Neural progenitor cell (in vitro differentiated cells): ENCODE data around the gene PON1. TPM values are rescaled to one million over a fixed set of nuclear protein-coding genes. Genes with fewer than 3 reads are reported as not detected.

Experiments used
- DNase-seq: peaks from one replicate; pipeline ENCODE4 v3.0.0-alpha.2; 2016; ENCODE audit warnings: low spot score
- H2AFZ ChIP-seq: fragments of 200-600 bp; sonication (generic); replicated peaks from 2 replicates; pipeline ENCODE4 v1.6.1; 2016; ENCODE audit warnings: antibody characterized with exemption
- H3F3A ChIP-seq: fragments of 200-600 bp; sonication (generic); 2 replicates; pipeline ENCODE4 v1.6.1; 2016; ENCODE audit warnings: antibody characterized with exemption, low read depth
- H3K27ac ChIP-seq: fragments of 200-600 bp; sonication (generic); 2 replicates; pipeline ENCODE4 v1.5.1; 2016; ENCODE audit warnings: mild to moderate bottlenecking
- H3K27me3 ChIP-seq: fragments of 200-600 bp; sonication (generic); 2 replicates; pipeline ENCODE4 v1.6.1; 2016; ENCODE audit warnings: mild to moderate bottlenecking, moderate library complexity
- H3K36me3 ChIP-seq: fragments of 200-600 bp; sonication (generic); 2 replicates; pipeline ENCODE4 v1.5.1; 2016
- H3K4me1 ChIP-seq: fragments of 200-600 bp; sonication (generic); 2 replicates; pipeline ENCODE4 v1.6.1; 2016; ENCODE audit warnings: mixed run types
- H3K4me2 ChIP-seq: fragments of 200-600 bp; sonication (generic); 2 replicates; pipeline ENCODE4 v1.6.1; 2016
- H3K4me3 ChIP-seq: fragments of 200-600 bp; sonication (generic); 2 replicates; pipeline ENCODE4 v1.5.1; 2016
- H3K79me2 ChIP-seq: fragments of 200-600 bp; sonication (generic); 2 replicates; pipeline ENCODE4 v1.6.1; 2016; ENCODE audit warnings: low read depth
- H3K9ac ChIP-seq: fragments of 200-600 bp; sonication (generic); 2 replicates; pipeline ENCODE4 v1.6.1; 2016
- H3K9me3 ChIP-seq: fragments of 200-600 bp; sonication (generic); 2 replicates; pipeline ENCODE4 v1.5.1; 2016; ENCODE audit warnings: low read depth
- H4K20me1 ChIP-seq: fragments of 200-600 bp; sonication (generic); 2 replicates; pipeline ENCODE4 v1.6.1; 2016; ENCODE audit warnings: low read depth
- H3K27ac Mint-ChIP-seq: 3 replicates; pipeline ENCODE4 v1.8.0; 2021; ENCODE audit warnings: mixed read lengths
- H3K27me3 Mint-ChIP-seq: 2 replicates; pipeline ENCODE4 v1.8.0; 2022; ENCODE audit warnings: low read depth, mild to moderate bottlenecking, inconsistent platforms, moderate library complexity, mixed read lengths; ENCODE audit not compliant: insufficient read depth
- H3K36me3 Mint-ChIP-seq: 3 replicates; pipeline ENCODE4 v1.8.0; 2021; ENCODE audit warnings: mixed read lengths
- H3K4me1 Mint-ChIP-seq: 3 replicates; pipeline ENCODE4 v1.8.0; 2021; ENCODE audit warnings: mixed read lengths
- H3K4me3 Mint-ChIP-seq: 3 replicates; pipeline ENCODE4 v1.8.0; 2021; ENCODE audit warnings: mild to moderate bottlenecking, moderate library complexity, mixed read lengths
- H3K9me3 Mint-ChIP-seq: 3 replicates; pipeline ENCODE4 v1.8.0; 2020; ENCODE audit warnings: mixed read lengths
- CTCF ChIP-seq: fragments of 200-600 bp; sonication (generic); IDR thresholded peaks from 2 replicates; pipeline ENCODE4 v1.5.1; 2017; ENCODE audit warnings: antibody characterized with exemption, mild to moderate bottlenecking
- EZH2 ChIP-seq: fragments of 200-600 bp; sonication (generic); IDR thresholded peaks from 2 replicates; pipeline ENCODE4 v1.6.1; 2017; ENCODE audit warnings: antibody characterized with exemption, mild to moderate bottlenecking, moderate library complexity
- EZH2phosphoT487 ChIP-seq: fragments of 200-600 bp; sonication (generic); IDR thresholded peaks from 2 replicates; pipeline ENCODE4 v1.6.1; 2017; ENCODE audit warnings: antibody characterized with exemption
- total RNA-seq: library from RNA; depleted of rRNA; stranded (reverse); fragments of >200 nt; gene quantifications from 2 replicates; pipeline ENCODE4 v1.2.3, GENCODE V29; 2015; ENCODE audit warnings: low replicate concordance

PON1 gene
- total RNA-seq, 1 donor from 2014 or later: 1.7 TPM

- no peaks in the 10 kb centered on the region for H3K36me3 Mint-ChIP-seq
- no peaks in the 10 kb centered on the region for H3K79me2 ChIP-seq
- H3K36me3 ChIP-seq: no peaks in the 10 kb centered on the region
- no peak overlapping the region for H3K4me2 ChIP-seq
- no peak overlapping the region for H3K4me3 ChIP-seq
- no peaks in the 10 kb centered on the region for H3F3A ChIP-seq
- H3K9ac ChIP-seq: no peak overlapping the region
- no peaks in the 10 kb centered on the region for H3K27me3 Mint-ChIP-seq
- H2AFZ ChIP-seq: no peak overlapping the region
- no peaks in the 10 kb centered on the region for H3K4me1 Mint-ChIP-seq
- no peaks in the 10 kb centered on the region for H3K4me1 ChIP-seq
- peaks cover 2% of the 10 kb centered on the region for H3K9me3 Mint-ChIP-seq
- no peaks in the 10 kb centered on the region for H3K27me3 ChIP-seq
- H3K27ac ChIP-seq: no peak overlapping the region
- H3K4me3 Mint-ChIP-seq: no peak overlapping the region
- H3K9me3 ChIP-seq: no peaks in the 10 kb centered on the region
- no peak for DNase-seq
- H4K20me1 ChIP-seq: no peaks in the 10 kb centered on the region
- H3K27ac Mint-ChIP-seq: no peak overlapping the region
- TF ChIP-seq EZH2 (no peak), CTCF (no peak), EZH2phosphoT487 (no peak)
These were observed 43.3 kb upstream of the PON1 start for GRCh38 chr7:95367606-95368005.

- DNase-seq: no peak
- Histone ChIP-seq H3K36me3 (no peaks in the 10 kb centered on the region), H3K9ac (no peak overlapping the region), H3K4me3 (no peak overlapping the region), H2AFZ (no peak overlapping the region), H3K4me2 (no peak overlapping the region), H4K20me1 (no peaks in the 10 kb centered on the region), H3K9me3 (no peaks in the 10 kb centered on the region), H3K27ac (no peak overlapping the region), H3K4me1 (no peaks in the 10 kb centered on the region), H3F3A (no peaks in the 10 kb centered on the region), H3K79me2 (no peaks in the 10 kb centered on the region), H3K27me3 (no peaks in the 10 kb centered on the region)
- Mint-ChIP-seq H3K9me3 (peaks cover 2% of the 10 kb centered on the region), H3K36me3 (no peaks in the 10 kb centered on the region), H3K4me3 (no peak overlapping the region), H3K27me3 (no peaks in the 10 kb centered on the region), H3K27ac (no peak overlapping the region), H3K4me1 (no peaks in the 10 kb centered on the region)
- TF ChIP-seq EZH2 (no peak), EZH2phosphoT487 (no peak), CTCF (no peak)
These were observed 40.8 kb upstream of the PON1 start for GRCh38 chr7:95365151-95365550.

GRCh38 chr7:95357623-95358022, 33.3 kb upstream of the PON1 start:
- DNase-seq: no peak
- Histone ChIP-seq H3K4me3 (no peak overlapping the region), H3K9ac (no peak overlapping the region), H3K4me2 (no peak overlapping the region), H3K79me2 (no peaks in the 10 kb centered on the region), H3F3A (no peaks in the 10 kb centered on the region), H3K27me3 (no peaks in the 10 kb centered on the region), H3K27ac (no peak overlapping the region), H3K4me1 (no peaks in the 10 kb centered on the region), H3K36me3 (no peaks in the 10 kb centered on the region), H2AFZ (no peak overlapping the region), H3K9me3 (peaks cover 5% of the 10 kb centered on the region), H4K20me1 (no peaks in the 10 kb centered on the region)
- H3K4me3 Mint-ChIP-seq: no peak overlapping the region
- TF ChIP-seq CTCF: peak; percentile 19
- TF ChIP-seq EZH2: no peak
- no peaks in the 10 kb centered on the region for H3K36me3 Mint-ChIP-seq
- H3K4me1 Mint-ChIP-seq: no peaks in the 10 kb centered on the region
- peaks cover 2% of the 10 kb centered on the region for H3K27me3 Mint-ChIP-seq
- no peak overlapping the region for H3K27ac Mint-ChIP-seq
- H3K9me3 Mint-ChIP-seq: peaks cover 5% of the 10 kb centered on the region
